Muscle layer of duodenum (tissue), 2 donors: ENCODE data around the gene CISD2.
"Not testable (repeated sequence)": the region's sequence is repeated elsewhere in the genome, so short reads cannot be mapped to it uniquely, and the experiment has no call there.

Experiments
- H3K27ac ChIP-seq: one replicate; pipeline ENCODE4 v1.7.0; 2013; ENCODE audit warnings: mild to moderate bottlenecking, low read length
- H3K27me3 ChIP-seq: one replicate; pipeline ENCODE4 v1.7.0; 2013; ENCODE audit warnings: low read depth, mild to moderate bottlenecking, control low read depth, low read length
- H3K36me3 ChIP-seq, 2 donors: one replicate each; pipeline ENCODE4 v1.7.0; 2013; ENCODE audit warnings: low read length in 2 of 2, control low read depth in 1 of 2, mild to moderate bottlenecking in 1 of 2; ENCODE audit not compliant: insufficient read depth in 2 of 2, control insufficient read depth in 1 of 2
- H3K4me1 ChIP-seq, 2 donors: one replicate each; pipeline ENCODE4 v1.7.0; 2013; ENCODE audit warnings: low read length in 2 of 2, mild to moderate bottlenecking in 2 of 2, control low read depth in 1 of 2, moderate library complexity in 1 of 2; ENCODE audit not compliant: insufficient read depth in 2 of 2, control insufficient read depth in 1 of 2
- H3K4me3 ChIP-seq, 2 donors: one replicate each; pipeline ENCODE4 v1.7.0; 2013; ENCODE audit warnings: low read length in 2 of 2, low read depth in 1 of 2, mild to moderate bottlenecking in 1 of 2
- H3K9me3 ChIP-seq, 2 donors: one replicate each; pipeline ENCODE4 v1.7.0; 2013; ENCODE audit warnings: low read length in 2 of 2, control low read depth in 1 of 2, mild to moderate bottlenecking in 1 of 2; ENCODE audit not compliant: control insufficient read depth in 1 of 2
- donor health status: healthy.

Gene CISD2, protein sequence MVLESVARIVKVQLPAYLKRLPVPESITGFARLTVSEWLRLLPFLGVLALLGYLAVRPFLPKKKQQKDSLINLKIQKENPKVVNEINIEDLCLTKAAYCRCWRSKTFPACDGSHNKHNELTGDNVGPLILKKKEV

DNA sequence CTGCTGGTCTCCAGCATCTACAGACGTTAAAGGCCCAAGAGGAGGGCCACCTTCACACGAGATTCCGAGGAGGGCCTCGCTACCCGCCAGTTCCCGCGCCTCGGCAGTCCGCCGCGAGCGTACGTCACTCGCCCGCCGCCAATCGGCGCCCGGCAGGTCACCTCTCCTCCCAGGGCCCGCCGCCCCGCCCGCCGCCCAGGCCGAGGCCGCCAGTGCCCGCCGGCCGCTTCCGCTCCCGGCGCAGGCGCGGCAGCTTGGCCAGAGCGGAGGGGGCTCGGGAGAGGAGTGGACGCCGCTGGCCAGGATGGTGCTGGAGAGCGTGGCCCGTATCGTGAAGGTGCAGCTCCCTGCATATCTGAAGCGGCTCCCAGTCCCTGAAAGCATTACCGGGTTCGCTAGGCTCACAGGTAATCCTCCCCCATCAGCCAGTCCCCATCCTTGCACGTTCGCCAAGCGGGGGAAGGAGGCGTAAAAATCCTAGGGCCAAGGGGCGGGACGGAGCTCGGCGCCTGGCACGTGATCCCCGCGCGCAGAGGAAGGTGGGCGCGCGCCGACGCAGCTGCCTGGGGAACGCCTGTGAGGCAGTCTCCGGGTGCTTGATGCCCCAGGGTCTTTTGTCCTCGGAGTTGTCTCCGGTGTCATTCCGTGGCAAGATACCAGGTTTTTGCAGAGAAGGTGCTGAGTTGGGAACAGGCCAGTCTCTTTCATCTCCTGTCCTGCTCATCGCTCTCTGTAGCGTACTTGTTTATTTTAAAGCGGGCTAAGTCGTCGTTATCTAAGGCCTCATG is at the start of gene CISD2:
CISD2 (plus strand) TSS at position 212 of the 788 bp plus-strand sequence; CDS start at position 305, 93 bp downstream.
- H3K27me3 ChIP-seq = no peaks in the 10 kb centered on the region
- peak within 1 kb of the TSS; percentile 96 for H3K27ac ChIP-seq
- no peaks in the 10 kb centered on the region for H3K9me3 ChIP-seq
- no peaks in the 10 kb centered on the region for H3K36me3 ChIP-seq
- H3K4me1 ChIP-seq = peaks cover 0 to 6% of the 10 kb centered on the region in 2 donors
- H3K4me3 ChIP-seq = peak within 1 kb of the TSS; percentile 65 to 86

DNA sequence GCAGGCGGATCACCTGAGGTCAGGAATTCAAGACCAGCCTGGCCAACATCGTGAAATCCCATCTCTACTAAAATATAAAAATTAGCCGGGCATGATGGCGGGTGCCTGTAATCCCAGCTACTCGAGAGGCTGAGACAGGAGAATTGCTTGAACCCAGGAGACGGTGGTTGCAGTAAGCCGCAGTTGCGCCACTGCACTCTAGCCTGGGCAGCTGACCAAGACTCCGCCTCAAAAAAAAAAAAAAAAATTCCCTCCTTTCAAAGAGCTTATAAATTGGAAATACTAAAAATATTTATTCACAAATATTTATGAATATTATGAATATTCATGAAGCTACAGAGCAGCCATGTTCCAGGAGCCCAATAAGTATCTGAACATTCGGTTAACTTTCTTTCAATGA is 49.7 kb upstream of the CISD2 start:
- H3K36me3 ChIP-seq, H3K27me3 ChIP-seq, H3K4me3 ChIP-seq, H3K9me3 ChIP-seq: not testable (repeated sequence)
- peaks cover 47 to 87% of the 10 kb centered on the region in 2 donors for H3K4me1 ChIP-seq
- peak overlapping the region; percentile 40 for H3K27ac ChIP-seq

DNA sequence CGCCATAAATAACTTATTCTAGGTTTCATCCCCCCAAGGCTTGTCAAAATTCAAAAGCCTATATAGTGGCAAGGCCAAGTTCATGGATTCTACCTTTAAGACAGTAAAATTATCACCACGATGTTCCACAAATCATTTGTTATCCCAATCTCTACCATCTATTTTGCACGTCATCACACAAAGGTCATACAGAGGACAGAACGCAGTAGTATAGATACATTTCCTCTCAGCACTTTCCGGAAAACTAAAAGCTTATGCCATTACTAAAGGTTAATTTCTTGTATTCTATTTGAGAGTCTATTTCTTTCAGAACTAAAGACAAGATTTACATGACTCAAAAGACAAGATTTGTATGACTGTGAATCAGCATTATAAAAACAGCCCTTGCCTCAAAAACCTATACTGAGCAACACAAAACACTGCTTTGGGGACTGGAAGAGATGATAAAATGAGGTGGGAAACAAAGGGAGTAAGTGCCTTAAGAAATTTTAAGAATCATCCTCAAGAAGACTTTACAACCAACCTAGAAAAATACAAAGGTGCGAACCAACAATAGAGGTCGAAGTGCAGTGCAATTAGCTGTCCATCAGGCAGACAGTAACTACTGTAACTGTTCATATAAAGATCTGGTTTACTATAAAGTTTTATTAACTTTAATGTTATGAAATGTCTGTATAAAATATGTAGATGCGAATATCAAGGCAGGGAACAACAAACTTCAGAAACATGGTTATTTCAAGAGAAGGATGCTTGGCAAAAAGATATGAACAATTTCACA is 49.0 kb upstream of the CISD2 start:
- peak overlapping the region; percentile 40 for H3K27ac ChIP-seq
- H3K4me3 ChIP-seq = peak overlapping the region; percentile 1 to 19
- H3K36me3 ChIP-seq = peaks cover 7 to 16% of the 10 kb centered on the region in 2 donors

GRCh38 chr4:102823464-102823863 is 45.3 kb upstream of the CISD2 start:
- Histone ChIP-seq H3K36me3 (peaks cover 4 to 40% of the 10 kb centered on the region in 2 donors), H3K4me1 (peaks cover 28 to 63% of the 10 kb centered on the region in 2 donors), H3K27ac (peak overlapping the region; percentile 99), H3K9me3 (no peaks in the 10 kb centered on the region), H3K27me3 (no peaks in the 10 kb centered on the region), H3K4me3 (peak overlapping the region; percentile 90 to 92)

More for the DNA sequence above, 49.0 kb upstream of the CISD2 start:
- peaks cover 47 to 94% of the 10 kb centered on the region in 2 donors for H3K4me1 ChIP-seq
- H3K9me3 ChIP-seq = no peaks in the 10 kb centered on the region
- no peaks in the 10 kb centered on the region for H3K27me3 ChIP-seq

- peaks cover 27 to 59% of the 10 kb centered on the region in 2 donors for H3K4me1 ChIP-seq
- H3K27me3 ChIP-seq = no peaks in the 10 kb centered on the region
- H3K4me3 ChIP-seq = peak overlapping the region; percentile 90 to 92
- peak overlapping the region; percentile 99 for H3K27ac ChIP-seq
- no peaks in the 10 kb centered on the region for H3K9me3 ChIP-seq
- H3K36me3 ChIP-seq = peaks cover 4 to 40% of the 10 kb centered on the region in 2 donors
Measured at GRCh38 chr4:102823897-102824296, 44.9 kb upstream of the CISD2 start.

GRCh38 chr4:102824398-102824797 is 44.4 kb upstream of the CISD2 start:
- H3K4me3 ChIP-seq = peak overlapping the region; percentile 90 to 92
- no peaks in the 10 kb centered on the region for H3K9me3 ChIP-seq
- H3K36me3 ChIP-seq = peaks cover 4 to 40% of the 10 kb centered on the region in 2 donors
- H3K27me3 ChIP-seq = no peaks in the 10 kb centered on the region
- H3K27ac ChIP-seq = peak overlapping the region; percentile 99
- H3K4me1 ChIP-seq = peaks cover 32 to 58% of the 10 kb centered on the region in 2 donors

DNA sequence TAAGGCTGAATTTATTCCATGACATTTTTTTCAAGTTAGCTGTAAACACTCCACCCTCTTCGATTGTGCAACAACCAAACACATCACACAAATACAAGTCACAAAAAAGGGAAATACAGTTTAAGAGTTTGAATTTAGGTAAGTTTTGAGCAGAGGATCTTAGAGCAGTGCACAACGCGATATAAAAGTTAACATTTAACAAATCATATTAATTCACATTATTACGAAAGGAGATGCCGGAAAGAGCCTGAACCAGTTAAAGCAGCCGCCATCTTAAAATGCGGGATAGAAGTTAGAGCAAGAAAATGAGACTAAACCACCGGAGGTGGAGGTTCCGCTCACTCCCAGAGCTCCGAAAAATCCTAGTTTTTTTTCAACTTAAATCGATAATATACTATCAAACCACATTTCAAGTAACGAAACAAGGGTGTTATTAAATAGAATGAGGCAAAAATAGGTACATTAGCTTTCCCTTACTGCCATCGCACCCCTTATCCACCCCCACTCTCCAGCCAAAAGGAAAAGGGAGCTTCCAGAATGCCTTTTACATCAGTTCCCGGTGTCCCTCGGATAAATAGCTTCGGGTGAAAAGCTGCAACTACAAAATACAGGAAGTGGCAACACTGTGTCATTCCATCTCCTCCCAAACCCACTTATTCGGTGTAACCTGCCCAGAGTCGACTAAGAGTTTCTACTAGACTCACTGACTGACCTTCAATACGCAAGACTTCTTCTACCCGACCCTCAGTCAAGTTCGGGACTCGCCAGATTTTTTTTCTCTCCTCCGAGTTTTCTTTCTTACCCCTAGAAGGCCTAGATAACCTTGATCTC is 43.3 kb upstream of the CISD2 start:
- H3K36me3 ChIP-seq = peaks cover 4 to 40% of the 10 kb centered on the region in 2 donors
- peaks cover 26 to 47% of the 10 kb centered on the region in 2 donors for H3K4me1 ChIP-seq
- peak overlapping the region; percentile 99 for H3K27ac ChIP-seq
- H3K27me3 ChIP-seq = no peaks in the 10 kb centered on the region
- no peaks in the 10 kb centered on the region for H3K9me3 ChIP-seq
- peak overlapping the region; percentile 90 to 92 for H3K4me3 ChIP-seq

- peaks cover 26 to 39% of the 10 kb centered on the region in 2 donors for H3K4me1 ChIP-seq
- peak overlapping the region; percentile 99 for H3K27ac ChIP-seq
- peak overlapping the region; percentile 90 to 92 for H3K4me3 ChIP-seq
- H3K27me3 ChIP-seq = no peaks in the 10 kb centered on the region
- H3K9me3 ChIP-seq = no peaks in the 10 kb centered on the region
- H3K36me3 ChIP-seq = peaks cover 4 to 40% of the 10 kb centered on the region in 2 donors
Measured at GRCh38 chr4:102826105-102826889, 42.5 kb upstream of the CISD2 start.

DNA sequence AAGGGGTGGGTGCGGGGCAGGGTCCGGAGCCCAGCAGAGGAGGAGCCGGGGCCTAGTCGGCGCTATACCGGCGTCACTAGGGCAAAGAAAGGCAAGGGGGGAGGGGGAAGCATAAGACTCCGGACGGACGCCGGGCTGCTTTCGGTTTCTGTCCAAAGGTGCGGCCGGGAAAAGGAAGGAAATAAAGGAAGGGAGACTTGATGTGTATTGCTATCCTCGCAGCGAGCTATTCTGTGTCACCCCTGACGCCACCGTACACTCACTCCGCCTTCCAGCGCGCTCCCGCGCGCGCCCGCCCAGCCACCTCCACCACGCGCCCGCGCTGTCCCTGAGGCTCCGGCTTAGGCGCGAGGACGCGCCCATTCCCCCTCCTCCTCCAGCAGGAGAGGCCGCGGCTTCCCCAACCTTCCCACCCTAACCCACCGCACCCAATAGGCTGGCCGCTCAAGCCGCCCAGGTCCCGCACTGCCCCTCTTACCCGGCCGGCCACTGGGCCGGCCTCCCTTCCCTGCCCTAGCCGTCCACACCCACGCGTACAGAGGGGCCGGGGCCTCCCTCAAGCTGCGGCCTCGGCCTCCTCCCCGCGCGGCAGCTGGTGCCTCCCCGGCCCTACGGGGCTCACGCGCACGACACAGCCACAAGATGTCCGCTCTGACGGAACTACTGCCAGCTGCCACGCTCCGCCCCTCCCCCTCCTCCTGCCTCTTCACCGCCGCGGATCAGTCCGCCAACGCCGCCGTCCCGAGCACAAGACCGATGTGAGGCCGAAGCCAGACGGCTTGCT is 41.7 kb upstream of the CISD2 start, which contains the start of gene UBE2D3:
UBE2D3 (minus strand) TSS at position 662 of the 784 bp plus-strand sequence. CDS start 1,043 bp downstream, outside the sequence.
- Histone ChIP-seq H3K4me1 (peaks cover 24 to 31% of the 10 kb centered on the region in 2 donors), H3K4me3 (peak within 1 kb of the TSS; percentile 90 to 92), H3K9me3 (no peaks in the 10 kb centered on the region), H3K27ac (peak within 1 kb of the TSS; percentile 99), H3K36me3 (peaks cover under 1 to 40% of the 10 kb centered on the region in 2 donors), H3K27me3 (no peaks in the 10 kb centered on the region)
